Natural killer cell (primary cell): ENCODE data around the gene EMILIN1. TPM values are rescaled to one million over a fixed set of nuclear protein-coding genes. Genes with fewer than 3 reads are reported as not detected.

Source experiments
- ATAC-seq, 3 donors: fragments of 150-1000 bp in 2 of 3; fragments of 200-7000 bp in 1 of 3; cut with Tn5 transposase; 1 replicate in 1 of 3; 2 replicates in 2 of 3; pipeline ENCODE4 v1.10.0; 2021; ENCODE audit warnings: mild to moderate bottlenecking in 2 of 3, moderate library complexity in 2 of 3
- DNase-seq, 2 donors: peaks; one replicate each; pipeline versions ENCODE4 v3.0.0 to v3.0.0-alpha.2; 2013 to 2021; ENCODE audit warnings: mixed read lengths in 1 of 2
- H3K27ac ChIP-seq: one replicate; pipeline ENCODE4 v1.5.1; 2013; ENCODE audit warnings: mild to moderate bottlenecking, low read length
- H3K27me3 ChIP-seq: one replicate; pipeline ENCODE4 v1.6.1; 2013; ENCODE audit warnings: low read length; ENCODE audit not compliant: control insufficient read depth, insufficient read depth
- H3K36me3 ChIP-seq: one replicate; pipeline ENCODE4 v1.6.1; 2013; ENCODE audit warnings: low read length; ENCODE audit not compliant: control insufficient read depth, insufficient read depth
- H3K4me1 ChIP-seq: one replicate; pipeline ENCODE4 v1.6.1; 2013; ENCODE audit warnings: low read length; ENCODE audit not compliant: control insufficient read depth, insufficient read depth
- H3K4me3 ChIP-seq: one replicate; pipeline ENCODE4 v1.5.1; 2013; ENCODE audit warnings: low read length
- H3K9me3 ChIP-seq: one replicate; pipeline ENCODE4 v1.6.1; 2013; ENCODE audit warnings: low read length; ENCODE audit not compliant: control insufficient read depth, insufficient read depth
- H3K27ac Mint-ChIP-seq, 2 donors: one replicate each; pipeline ENCODE4 v1.8.0; 2022; ENCODE audit warnings: mild to moderate bottlenecking in 2 of 2, mixed read lengths in 2 of 2, moderate library complexity in 1 of 2
- H3K27me3 Mint-ChIP-seq, 2 donors: one replicate each; pipeline ENCODE4 v1.8.0; 2022; ENCODE audit warnings: low read depth in 2 of 2, mixed read lengths in 2 of 2
- H3K36me3 Mint-ChIP-seq: one replicate; pipeline ENCODE4 v1.8.0; 2022; ENCODE audit warnings: mixed read lengths
- H3K4me1 Mint-ChIP-seq, 2 donors: one replicate each; pipeline ENCODE4 v1.8.0; 2022; ENCODE audit warnings: mixed read lengths in 2 of 2
- H3K4me3 Mint-ChIP-seq: one replicate; pipeline ENCODE4 v1.8.0; 2022; ENCODE audit warnings: mild to moderate bottlenecking, moderate library complexity, mixed read lengths
- H3K9me3 Mint-ChIP-seq, 2 donors: one replicate each; pipeline ENCODE4 v1.8.0; 2022; ENCODE audit warnings: mixed read lengths in 2 of 2
- WGBS: methylation state at CpG from one replicate; pipeline ENCODE4 v1.1.7; 2013; ENCODE audit warnings: missing lambda C conversion rate; ENCODE audit not compliant: insufficient coverage; 5-methylcytosine and 5-hydroxymethylcytosine counted together
- intact Hi-C: fragments of 100-400 bp; cut with micrococcal nuclease; formaldehyde crosslinking; loops from one replicate; pipeline ENCODE4 v1.14.2; 2022
- total RNA-seq, 4 donors: library from RNA; stranded (reverse); fragments of 120-200 nt in 1 of 4; gene quantifications; one replicate each; pipeline versions ENCODE4 v1.2.3 to v1.2.4, GENCODE V29; 2013 to 2022
- TF ChIP-seq, protein P1 (sequence below): fragments of 200-600 bp; IDR thresholded peaks from one replicate; pipeline ENCODE4 v1.8.0; 2022; ENCODE audit warnings: antibody characterized with exemption

EMILIN1 gene
- total RNA-seq, 3 donors from 2014 or later (not counting 1 experiment from before 2014, with no cell fraction given), result 0.31 to 0.78 (median 0.41) TPM

DNA sequence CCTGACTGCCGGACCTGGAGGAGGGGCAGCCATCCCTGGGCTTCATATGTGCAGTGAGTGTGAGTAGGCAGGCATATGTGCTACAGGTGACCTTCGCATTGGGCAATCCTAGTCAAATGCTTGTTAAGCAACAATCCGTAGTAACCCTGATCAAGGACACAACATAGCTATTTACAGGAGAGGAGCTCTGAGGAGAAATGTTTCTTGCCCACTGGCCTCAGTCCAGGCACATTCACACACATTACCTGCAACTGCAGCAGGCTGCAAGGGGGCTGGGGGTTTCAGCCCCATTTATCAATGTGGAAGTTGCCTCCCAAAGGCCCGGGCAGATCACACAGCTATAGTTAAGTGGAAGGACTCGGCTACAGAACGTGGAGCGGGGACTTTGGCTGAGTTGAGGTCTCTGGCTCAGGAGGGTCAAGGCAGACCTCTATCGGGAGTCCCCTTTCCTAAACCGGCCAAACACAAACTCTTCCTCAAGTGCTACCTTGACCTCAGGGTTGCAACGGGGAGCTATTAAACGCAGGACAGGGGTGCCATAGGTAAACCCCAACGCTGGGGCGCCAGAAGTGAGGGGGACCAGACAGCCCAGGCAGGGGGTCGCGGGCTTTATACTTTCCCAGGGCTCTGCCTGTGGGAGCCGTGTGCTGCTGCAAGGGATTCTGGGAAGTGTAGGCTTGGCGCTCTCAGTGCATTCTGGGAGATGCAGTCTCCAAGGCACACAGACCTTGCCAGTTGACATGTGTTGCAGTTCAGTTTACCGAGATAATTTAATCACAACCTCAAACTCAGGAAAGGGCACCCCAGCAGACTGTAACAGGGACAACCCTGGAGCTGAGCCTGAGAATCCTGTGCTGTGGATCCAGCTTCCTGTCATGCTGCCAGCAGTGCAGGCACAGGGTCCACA lies 17.6 kb downstream of the EMILIN1 start:
- Histone ChIP-seq H3K9me3 (no peaks in the 10 kb centered on the region), H3K4me3 (no peak overlapping the region), H3K27me3 (no peaks in the 10 kb centered on the region), H3K36me3 (no peaks in the 10 kb centered on the region), H3K27ac (no peak overlapping the region), H3K4me1 (peaks cover 9% of the 10 kb centered on the region)
- H3K36me3 Mint-ChIP-seq, result no peaks in the 10 kb centered on the region
- H3K27ac Mint-ChIP-seq, result no peak overlapping the region
- H3K9me3 Mint-ChIP-seq, result no peaks in the 10 kb centered on the region
- peaks cover 0 to 16% of the 10 kb centered on the region in 2 donors for H3K4me1 Mint-ChIP-seq
- intact Hi-C loops, result no loop called here
- 37% methylated on average over 18 of the region's 18 CpGs for WGBS
- DNase-seq (peak in 1 of 2 donors; percentile 69), ATAC-seq (peak; percentile 63 to 94 (median 88))
- TF ChIP-seq, protein P1, sequence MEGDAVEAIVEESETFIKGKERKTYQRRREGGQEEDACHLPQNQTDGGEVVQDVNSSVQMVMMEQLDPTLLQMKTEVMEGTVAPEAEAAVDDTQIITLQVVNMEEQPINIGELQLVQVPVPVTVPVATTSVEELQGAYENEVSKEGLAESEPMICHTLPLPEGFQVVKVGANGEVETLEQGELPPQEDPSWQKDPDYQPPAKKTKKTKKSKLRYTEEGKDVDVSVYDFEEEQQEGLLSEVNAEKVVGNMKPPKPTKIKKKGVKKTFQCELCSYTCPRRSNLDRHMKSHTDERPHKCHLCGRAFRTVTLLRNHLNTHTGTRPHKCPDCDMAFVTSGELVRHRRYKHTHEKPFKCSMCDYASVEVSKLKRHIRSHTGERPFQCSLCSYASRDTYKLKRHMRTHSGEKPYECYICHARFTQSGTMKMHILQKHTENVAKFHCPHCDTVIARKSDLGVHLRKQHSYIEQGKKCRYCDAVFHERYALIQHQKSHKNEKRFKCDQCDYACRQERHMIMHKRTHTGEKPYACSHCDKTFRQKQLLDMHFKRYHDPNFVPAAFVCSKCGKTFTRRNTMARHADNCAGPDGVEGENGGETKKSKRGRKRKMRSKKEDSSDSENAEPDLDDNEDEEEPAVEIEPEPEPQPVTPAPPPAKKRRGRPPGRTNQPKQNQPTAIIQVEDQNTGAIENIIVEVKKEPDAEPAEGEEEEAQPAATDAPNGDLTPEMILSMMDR, result no peak
- peak overlapping the region; percentile 61 for H3K4me3 Mint-ChIP-seq
- H3K27me3 Mint-ChIP-seq, result no peaks in the 10 kb centered on the region

DNA sequence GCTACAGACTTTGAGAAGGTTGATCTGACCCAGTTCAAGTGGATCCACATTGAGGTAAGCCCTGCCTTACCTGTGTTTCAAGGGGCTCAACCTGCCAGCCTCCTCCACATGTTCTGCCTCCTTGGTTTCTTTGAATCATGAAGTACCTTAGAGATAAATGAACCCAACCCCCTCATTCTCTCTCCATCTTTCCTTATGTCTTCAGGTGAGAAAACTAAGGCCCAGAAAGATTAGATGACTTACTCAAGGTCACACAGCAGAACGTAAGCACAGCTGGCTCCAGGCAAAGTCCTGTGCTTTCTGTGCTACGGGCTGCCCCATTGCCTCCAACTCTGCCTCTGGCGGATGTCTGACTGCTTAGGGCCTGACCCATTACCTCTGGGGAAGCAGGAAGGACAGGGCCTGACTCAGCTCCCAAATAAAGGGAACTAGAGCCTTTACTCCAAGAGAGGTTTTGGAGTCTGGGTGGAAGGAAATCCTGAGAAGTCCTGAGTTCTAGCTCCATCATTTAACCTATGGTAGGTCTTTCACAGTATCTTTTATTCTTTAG lies 18.4 kb downstream of the EMILIN1 start:
- H3K9me3 ChIP-seq, result no peaks in the 10 kb centered on the region
- no peak for ATAC-seq

DNA sequence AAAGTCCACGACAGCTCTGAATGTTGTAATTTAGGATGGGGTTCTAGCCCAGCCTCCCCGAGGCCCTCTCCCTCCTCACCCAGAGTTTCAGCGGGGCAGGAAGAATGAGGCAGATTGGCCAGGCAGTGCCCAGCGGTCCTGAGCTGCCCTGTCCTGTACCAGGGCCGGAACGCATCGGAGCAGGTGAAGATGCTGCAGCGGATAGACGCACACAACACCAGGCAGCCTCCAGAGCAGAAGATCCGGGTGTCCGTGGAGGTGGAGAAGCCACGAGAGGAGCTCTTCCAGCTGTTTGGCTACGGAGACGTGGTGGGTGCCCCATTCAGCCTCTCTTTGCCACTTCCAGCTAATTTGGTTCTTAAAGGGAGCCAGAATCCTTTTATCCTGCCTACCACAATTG lies 18.9 kb downstream of the EMILIN1 start:
- Histone ChIP-seq H3K36me3 (no peaks in the 10 kb centered on the region), H3K9me3 (no peaks in the 10 kb centered on the region), H3K4me3 (no peak overlapping the region), H3K4me1 (peaks cover 9% of the 10 kb centered on the region), H3K27ac (no peak overlapping the region), H3K27me3 (no peaks in the 10 kb centered on the region)
- no peak overlapping the region for H3K27ac Mint-ChIP-seq
- 94% methylated on average over 14 of the region's 14 CpGs for WGBS
- TF ChIP-seq, protein P1, result no peak
- ATAC-seq (no peak), DNase-seq (no peak)
- no peaks in the 10 kb centered on the region for H3K9me3 Mint-ChIP-seq
- intact Hi-C loops, result no loop called here
- H3K4me1 Mint-ChIP-seq, result peaks cover 0 to 16% of the 10 kb centered on the region in 2 donors
- H3K4me3 Mint-ChIP-seq, result no peak overlapping the region
- no peaks in the 10 kb centered on the region for H3K27me3 Mint-ChIP-seq
- no peaks in the 10 kb centered on the region for H3K36me3 Mint-ChIP-seq

More for the DNA sequence above, 18.4 kb downstream of the EMILIN1 start:
- Mint-ChIP-seq H3K4me3 (no peak overlapping the region), H3K4me1 (peaks cover 0 to 16% of the 10 kb centered on the region in 2 donors), H3K36me3 (no peaks in the 10 kb centered on the region), H3K9me3 (no peaks in the 10 kb centered on the region), H3K27me3 (no peaks in the 10 kb centered on the region), H3K27ac (no peak overlapping the region)
- TF ChIP-seq, protein P1, result no peak
- no peak overlapping the region for H3K4me3 ChIP-seq
- no peak overlapping the region for H3K27ac ChIP-seq
- H3K4me1 ChIP-seq, result peaks cover 9% of the 10 kb centered on the region
- no peaks in the 10 kb centered on the region for H3K27me3 ChIP-seq
- 77% methylated on average over 3 of the region's 3 CpGs for WGBS
- intact Hi-C loops, result no loop called here
- H3K36me3 ChIP-seq, result no peaks in the 10 kb centered on the region
- DNase-seq, result no peak
